ENCODE data around the gene ELP2. TPM values are rescaled to one million over a fixed set of nuclear protein-coding genes. Genes with fewer than 3 reads are reported as not detected.

The ELP2 gene
- total RNA-seq, 1 experiment from 2014 or later: 47.3 TPM

DNA sequence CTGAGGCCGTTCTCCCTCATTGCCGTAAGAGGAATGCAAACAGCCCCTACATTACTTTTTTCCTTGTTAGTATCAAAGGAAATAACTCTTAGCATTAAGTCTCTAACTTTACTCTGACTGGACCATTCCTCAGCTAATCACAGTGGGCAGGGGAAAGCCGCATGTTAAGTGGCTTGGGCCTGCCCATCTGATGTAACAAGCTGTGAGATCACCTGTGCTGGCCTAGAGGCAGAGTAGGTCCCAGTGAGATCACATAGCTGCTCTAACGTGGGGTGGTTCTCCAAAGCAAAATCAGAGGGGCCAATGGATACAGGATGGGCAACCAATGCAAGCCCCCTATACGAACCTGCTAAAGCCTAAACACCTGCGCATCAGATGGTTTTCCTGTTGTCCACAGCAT, 51.7 kb downstream of the ELP2 start:
- Histone ChIP-seq H3K27me3 (ENCODE audit: low read length) (no peaks in the 10 kb centered on the region), H2AFZ (ENCODE audit: low read length) (no peak overlapping the region), H3K9me3 (ENCODE audit: low read length) (no peaks in the 10 kb centered on the region), H4K20me1 (ENCODE audit: low read length) (no peaks in the 10 kb centered on the region), H3K4me2 (ENCODE audit: low read length) (no peak overlapping the region), H3K9me2 (replicated peaks; ENCODE audit: low read length) (no peaks in the 10 kb centered on the region), H3K9ac (ENCODE audit: low read length) (no peak overlapping the region), H3K4me1 (ENCODE audit: insufficient read depth, low read length) (no peaks in the 10 kb centered on the region), H3K27ac (ENCODE audit: low read length) (no peak overlapping the region), H3F3A (ENCODE audit: low read length, unreplicated experiment) (no peaks in the 10 kb centered on the region), H3K4me3 (ENCODE audit: low read length) (no peak overlapping the region), H3K79me2 (ENCODE audit: low read length) (no peaks in the 10 kb centered on the region), H3K36me3 (ENCODE audit: low read depth, low read length) (no peaks in the 10 kb centered on the region)
- ATAC-seq (no peak), DNase-seq (no peak)
- ChIA-PET CTCF (no interaction called here), POLR2A (ENCODE audit: unreplicated experiment) (no interaction called here)
- BruUV-seq (replicated peaks): no TSS peak
- intact Hi-C loops (cut with micrococcal nuclease): no loop called here
- TF ChIP-seq EZH2 (IDR thresholded peaks at IDR 0.05; ENCODE audit: low read length, unreplicated experiment): no peak

DNA sequence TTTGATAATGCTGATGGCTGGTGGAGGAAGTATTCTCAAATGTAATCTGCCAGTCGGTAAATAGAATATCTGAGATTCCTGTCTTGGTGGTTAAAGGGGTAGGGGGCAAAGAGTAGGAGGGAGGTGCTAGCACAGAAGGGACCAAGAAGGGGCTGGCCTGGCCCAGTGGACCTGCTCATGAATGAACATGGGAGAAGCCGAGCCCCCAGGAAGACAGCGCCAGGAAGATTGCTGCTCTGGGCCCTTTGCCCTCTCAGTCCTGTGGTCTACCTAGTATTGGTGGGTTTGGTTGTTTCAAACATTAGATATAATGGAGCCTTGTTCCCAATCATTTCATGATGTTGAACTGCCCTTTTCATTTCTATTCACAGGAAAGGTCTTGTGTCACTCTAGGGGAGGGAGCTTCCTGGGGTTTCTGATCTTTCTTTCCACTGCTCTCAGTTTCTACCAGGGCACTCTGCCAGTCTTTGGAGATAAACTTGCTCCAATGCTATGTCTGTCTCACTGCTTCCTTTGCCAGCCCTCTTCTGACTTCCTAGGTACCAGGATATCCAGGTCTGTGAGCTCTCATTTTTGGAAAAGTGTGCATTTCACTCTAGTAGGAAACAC, 52.3 kb downstream of the ELP2 start:
- no peaks in the 10 kb centered on the region for H3F3A ChIP-seq (ENCODE audit: low read length, unreplicated experiment)
- no peak overlapping the region for H2AFZ ChIP-seq (ENCODE audit: low read length)
- no peaks in the 10 kb centered on the region for H3K27me3 ChIP-seq (ENCODE audit: low read length)
- no peak overlapping the region for H3K4me3 ChIP-seq (ENCODE audit: low read length)
- H3K79me2 ChIP-seq (ENCODE audit: low read length): no peaks in the 10 kb centered on the region
- ChIA-PET CTCF (no interaction called here), POLR2A (ENCODE audit: unreplicated experiment) (no interaction called here)
- no peak for DNase-seq
- no peak overlapping the region for H3K27ac ChIP-seq (ENCODE audit: low read length)
- H3K9me2 ChIP-seq (replicated peaks; ENCODE audit: low read length): no peaks in the 10 kb centered on the region
- TF ChIP-seq EZH2 (IDR thresholded peaks at IDR 0.05; ENCODE audit: low read length, unreplicated experiment) (no peak), EZH2phosphoT487 (IDR thresholded peaks at IDR 0.05; ENCODE audit: borderline replicate concordance, low read length) (no peak)
- TF ChIP-seq, protein P1, sequence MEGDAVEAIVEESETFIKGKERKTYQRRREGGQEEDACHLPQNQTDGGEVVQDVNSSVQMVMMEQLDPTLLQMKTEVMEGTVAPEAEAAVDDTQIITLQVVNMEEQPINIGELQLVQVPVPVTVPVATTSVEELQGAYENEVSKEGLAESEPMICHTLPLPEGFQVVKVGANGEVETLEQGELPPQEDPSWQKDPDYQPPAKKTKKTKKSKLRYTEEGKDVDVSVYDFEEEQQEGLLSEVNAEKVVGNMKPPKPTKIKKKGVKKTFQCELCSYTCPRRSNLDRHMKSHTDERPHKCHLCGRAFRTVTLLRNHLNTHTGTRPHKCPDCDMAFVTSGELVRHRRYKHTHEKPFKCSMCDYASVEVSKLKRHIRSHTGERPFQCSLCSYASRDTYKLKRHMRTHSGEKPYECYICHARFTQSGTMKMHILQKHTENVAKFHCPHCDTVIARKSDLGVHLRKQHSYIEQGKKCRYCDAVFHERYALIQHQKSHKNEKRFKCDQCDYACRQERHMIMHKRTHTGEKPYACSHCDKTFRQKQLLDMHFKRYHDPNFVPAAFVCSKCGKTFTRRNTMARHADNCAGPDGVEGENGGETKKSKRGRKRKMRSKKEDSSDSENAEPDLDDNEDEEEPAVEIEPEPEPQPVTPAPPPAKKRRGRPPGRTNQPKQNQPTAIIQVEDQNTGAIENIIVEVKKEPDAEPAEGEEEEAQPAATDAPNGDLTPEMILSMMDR (conservative IDR thresholded peaks at IDR 0.05; ENCODE audit: low read depth, low read length): no peak
- ATAC-seq: no peak
- H3K4me1 ChIP-seq (ENCODE audit: insufficient read depth, low read length): no peaks in the 10 kb centered on the region
- no peaks in the 10 kb centered on the region for H4K20me1 ChIP-seq (ENCODE audit: low read length)
- H3K9me3 ChIP-seq (ENCODE audit: low read length): no peaks in the 10 kb centered on the region
- intact Hi-C loops (cut with micrococcal nuclease): no loop called here
- no peaks in the 10 kb centered on the region for H3K36me3 ChIP-seq (ENCODE audit: low read depth, low read length)
- no peak overlapping the region for H3K4me2 ChIP-seq (ENCODE audit: low read length)
- no TSS peak for BruUV-seq (replicated peaks)
- H3K9ac ChIP-seq (ENCODE audit: low read length): no peak overlapping the region

DNA sequence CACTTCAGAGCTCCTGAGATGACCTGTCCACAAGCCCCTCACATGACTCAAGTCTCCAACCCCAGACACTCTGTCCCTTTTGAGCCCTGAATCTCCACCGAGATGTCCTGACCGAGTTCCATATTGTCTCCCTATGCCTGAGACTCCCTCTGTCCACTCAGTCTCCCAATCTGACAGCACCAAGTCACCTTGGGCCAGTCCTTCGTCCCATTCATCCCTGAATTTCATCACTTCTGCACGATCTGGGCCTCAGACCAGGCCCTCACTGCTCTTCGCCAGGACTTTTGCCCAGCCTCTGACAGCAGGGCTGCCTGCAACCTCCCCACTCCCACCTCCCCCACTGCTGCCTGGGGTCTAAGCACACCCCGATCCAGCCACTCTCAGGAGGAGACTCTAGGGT, 53.3 kb downstream of the ELP2 start:
- H3K36me3 ChIP-seq (ENCODE audit: low read depth, low read length): no peaks in the 10 kb centered on the region
- TF ChIP-seq EZH2 (IDR thresholded peaks at IDR 0.05; ENCODE audit: low read length, unreplicated experiment): no peak
- no peak for TF ChIP-seq EZH2phosphoT487 (IDR thresholded peaks at IDR 0.05; ENCODE audit: borderline replicate concordance, low read length)
- TF ChIP-seq, protein P1 (conservative IDR thresholded peaks at IDR 0.05; ENCODE audit: low read depth, low read length): no peak
- no peak for DNase-seq

More for the DNA sequence above, 53.3 kb downstream of the ELP2 start:
- Histone ChIP-seq H3K4me1 (ENCODE audit: insufficient read depth, low read length) (no peaks in the 10 kb centered on the region), H3K79me2 (ENCODE audit: low read length) (peaks cover 6% of the 10 kb centered on the region), H3K4me3 (ENCODE audit: low read length) (no peak overlapping the region), H4K20me1 (ENCODE audit: low read length) (no peaks in the 10 kb centered on the region), H3K4me2 (ENCODE audit: low read length) (no peak overlapping the region), H3K27me3 (ENCODE audit: low read length) (no peaks in the 10 kb centered on the region), H3K27ac (ENCODE audit: low read length) (no peak overlapping the region), H3K9me2 (replicated peaks; ENCODE audit: low read length) (no peaks in the 10 kb centered on the region), H3F3A (ENCODE audit: low read length, unreplicated experiment) (no peaks in the 10 kb centered on the region), H3K9ac (ENCODE audit: low read length) (no peak overlapping the region), H2AFZ (ENCODE audit: low read length) (no peak overlapping the region), H3K9me3 (ENCODE audit: low read length) (no peaks in the 10 kb centered on the region)
- no peak for ATAC-seq
- intact Hi-C loops (cut with micrococcal nuclease): no loop called here
- ChIA-PET POLR2A (ENCODE audit: unreplicated experiment) (no interaction called here), CTCF (no interaction called here)
- no TSS peak for BruUV-seq (replicated peaks)
